ENCODE measurements around the gene VPS33B.

Gene VPS33B

GRCh38 chr15:91027677-91028076 is 5.3 kb upstream of the VPS33B start:
- Histone ChIP-seq H3K9me3 (ENCODE audit: insufficient read depth, low read depth, low read length) (no peaks in the 10 kb centered on the region), H3K9ac (ENCODE audit: low read depth, low read length, poor library complexity, severe bottlenecking) (no peak overlapping the region), H3K4me1 (ENCODE audit: insufficient read depth, low read length, poor library complexity, severe bottlenecking) (peaks cover 6% of the 10 kb centered on the region), H3K79me2 (ENCODE audit: insufficient read depth, low read length) (no peaks in the 10 kb centered on the region), H3K36me3 (ENCODE audit: insufficient read depth, low read length) (no peaks in the 10 kb centered on the region), H3K4me3 (ENCODE audit: low read length, poor library complexity, severe bottlenecking) (no peak overlapping the region), H3K27me3 (ENCODE audit: insufficient read depth, low read length, poor library complexity, severe bottlenecking) (no peaks in the 10 kb centered on the region), H3K9me2 (replicated peaks; ENCODE audit: low read depth, low read length) (no peaks in the 10 kb centered on the region), H2AFZ (ENCODE audit: low read length) (no peak overlapping the region; the same call in 1 of the 2 replicates), H3F3A (ENCODE audit: low read depth) (no peaks in the 10 kb centered on the region), H4K20me1 (ENCODE audit: insufficient read depth, low read length, poor library complexity, severe bottlenecking) (no peaks in the 10 kb centered on the region), H3K4me2 (ENCODE audit: low read depth, low read length, poor library complexity, severe bottlenecking) (no peak overlapping the region)
- TF ChIP-seq EZH2phosphoT487 (IDR thresholded peaks at IDR 0.05; ENCODE audit: borderline replicate concordance) = no peak
- TF ChIP-seq CTCF (conservative IDR thresholded peaks at IDR 0.05; ENCODE audit: low read length) = no peak

- H3K27me3 ChIP-seq (ENCODE audit: insufficient read depth, low read length, poor library complexity, severe bottlenecking) = no peaks in the 10 kb centered on the region
- H3F3A ChIP-seq (ENCODE audit: low read depth) = no peaks in the 10 kb centered on the region
- no peaks in the 10 kb centered on the region for H3K9me3 ChIP-seq (ENCODE audit: insufficient read depth, low read depth, low read length)
- peaks cover 27% of the 10 kb centered on the region for H3K4me1 ChIP-seq (ENCODE audit: insufficient read depth, low read length, poor library complexity, severe bottlenecking)
- peaks cover 30% of the 10 kb centered on the region for H3K79me2 ChIP-seq (ENCODE audit: insufficient read depth, low read length)
- H3K9ac ChIP-seq (ENCODE audit: low read depth, low read length, poor library complexity, severe bottlenecking) = no peak overlapping the region
- H2AFZ ChIP-seq (ENCODE audit: low read length) = no peak overlapping the region
- no peaks in the 10 kb centered on the region for H3K9me2 ChIP-seq (replicated peaks; ENCODE audit: low read depth, low read length)
- H3K4me3 ChIP-seq (ENCODE audit: low read length, poor library complexity, severe bottlenecking) = no peak overlapping the region
- H3K4me2 ChIP-seq (ENCODE audit: low read depth, low read length, poor library complexity, severe bottlenecking) = no peak overlapping the region
- H4K20me1 ChIP-seq (ENCODE audit: insufficient read depth, low read length, poor library complexity, severe bottlenecking) = peaks cover 14% of the 10 kb centered on the region
- TF ChIP-seq EZH2phosphoT487 (IDR thresholded peaks at IDR 0.05; ENCODE audit: borderline replicate concordance) = no peak
- no peak for TF ChIP-seq CTCF (conservative IDR thresholded peaks at IDR 0.05; ENCODE audit: low read length)
- no peaks in the 10 kb centered on the region for H3K36me3 ChIP-seq (ENCODE audit: insufficient read depth, low read length)
These were observed 1.3 kb upstream of the VPS33B start for GRCh38 chr15:91023720-91024119.

GRCh38 chr15:91022832-91023129 is 387 bp upstream of the VPS33B start:
- H3K4me1 ChIP-seq (ENCODE audit: insufficient read depth, low read length, poor library complexity, severe bottlenecking) = peaks cover 34% of the 10 kb centered on the region
- no peaks in the 10 kb centered on the region for H3F3A ChIP-seq (ENCODE audit: low read depth)
- H3K9ac ChIP-seq (ENCODE audit: low read depth, low read length, poor library complexity, severe bottlenecking) = peak overlapping the region; percentile 89
- no peaks in the 10 kb centered on the region for H3K36me3 ChIP-seq (ENCODE audit: insufficient read depth, low read length)
- H3K4me2 ChIP-seq (ENCODE audit: low read depth, low read length, poor library complexity, severe bottlenecking) = peak overlapping the region; percentile 99
- peaks cover 14% of the 10 kb centered on the region for H4K20me1 ChIP-seq (ENCODE audit: insufficient read depth, low read length, poor library complexity, severe bottlenecking)
- no peaks in the 10 kb centered on the region for H3K9me2 ChIP-seq (replicated peaks; ENCODE audit: low read depth, low read length)
- H3K27me3 ChIP-seq (ENCODE audit: insufficient read depth, low read length, poor library complexity, severe bottlenecking) = no peaks in the 10 kb centered on the region
- no peaks in the 10 kb centered on the region for H3K9me3 ChIP-seq (ENCODE audit: insufficient read depth, low read depth, low read length)
- peak overlapping the region; percentile 96 for H2AFZ ChIP-seq (ENCODE audit: low read length)
- peak overlapping the region; percentile 94 for H3K4me3 ChIP-seq (ENCODE audit: low read length, poor library complexity, severe bottlenecking)
- TF ChIP-seq EZH2phosphoT487 (IDR thresholded peaks at IDR 0.05; ENCODE audit: borderline replicate concordance) = no peak
- TF ChIP-seq CTCF (conservative IDR thresholded peaks at IDR 0.05; ENCODE audit: low read length) = peak; percentile 0; the same call in 1 of the 2 replicates
- peaks cover 39% of the 10 kb centered on the region for H3K79me2 ChIP-seq (ENCODE audit: insufficient read depth, low read length)

Data from Loucy (cell line).